MM.1S (cell line): ENCODE results near the gene LGALS9.
"Not testable (repeated sequence)": the region's sequence is repeated elsewhere in the genome, so short reads cannot be mapped to it uniquely, and the experiment has no call there.

Source experiments
- CTCF ChIP-seq: fragments of 300-600 bp; sonication (generic); IDR thresholded peaks from 2 replicates; pipeline ENCODE4 v1.5.1; 2016; ENCODE audit warnings: antibody characterized with exemption, low read length, mixed read lengths
- EZH2 ChIP-seq: fragments of 300-600 bp; sonication (generic); optimal IDR thresholded peaks from 2 replicates; pipeline ENCODE3; 2017; ENCODE audit warnings: low read depth, mild to moderate bottlenecking, antibody characterized with exemption, low read length, mixed read lengths

GRCh38 chr17:27629260-27629659 lies 1.7 kb upstream of the LGALS9 start:
- TF ChIP-seq CTCF, EZH2: not testable (repeated sequence)
